Measurements from ENCODE around the gene ATP8A2. TPM values are rescaled to one million over a fixed set of nuclear protein-coding genes. Genes with fewer than 3 reads are reported as not detected.

Gene ATP8A2
- total RNA-seq, 5 donors from 2014 or later (not counting 1 experiment from before 2014, with no cell fraction given), result 0.39 to 0.85 (median 0.73) TPM

DNA sequence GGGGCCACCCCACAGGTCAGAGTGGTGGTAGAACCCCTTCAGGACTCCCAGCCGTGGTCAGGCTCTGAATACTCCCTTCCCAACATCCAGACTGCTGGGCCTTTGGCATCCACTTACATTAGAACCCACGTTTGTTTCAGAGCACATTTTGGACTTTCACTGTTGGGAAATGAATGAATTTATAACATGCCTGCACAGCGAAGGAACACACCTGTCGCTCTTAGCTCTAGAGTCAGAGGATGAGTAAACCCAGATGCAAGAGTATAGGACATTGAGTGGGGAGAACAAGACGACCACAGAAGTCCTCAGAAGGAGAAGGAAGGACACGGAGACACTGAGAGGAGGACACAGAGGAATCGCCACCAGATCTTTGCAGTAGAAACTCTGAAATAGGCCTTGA, 649.1 kb downstream of the ATP8A2 start:
- no peak overlapping the region for H3K4me3 Mint-ChIP-seq
- peaks cover 14 to 16% (median 16%) of the 10 kb centered on the region in 3 donors for H3K4me1 Mint-ChIP-seq
- no peak overlapping the region for H3K27ac ChIP-seq (ENCODE audit: low read length)
- no peak for ATAC-seq (replicated peaks in 1 of 4)
- no peak overlapping the region for H3K4me3 ChIP-seq (ENCODE audit: control insufficient read depth in 1 of 2, extremely low read depth in 1 of 2, low read length in 1 of 2)
- H3K9me3 Mint-ChIP-seq, result peaks cover 0 to 3% (median 0%) of the 10 kb centered on the region in 3 donors
- ChIA-PET CTCF (no interaction called here), POLR2A (no interaction called here)
- peaks cover 16% of the 10 kb centered on the region for H3K36me3 Mint-ChIP-seq
- peaks cover 0 to 3% of the 10 kb centered on the region in 2 experiments for H3K27me3 ChIP-seq (replicated peaks in 1 of 2; ENCODE audit: control insufficient read depth in 2 of 2, extremely low read depth in 1 of 2, insufficient read depth in 2 of 2, low read length in 1 of 2)
- no peak for DNase-seq
- no peak overlapping the region for H3K27ac Mint-ChIP-seq
- no peaks in the 10 kb centered on the region for H3K9me3 ChIP-seq
- H3K36me3 ChIP-seq (ENCODE audit: control insufficient read depth in 2 of 2, extremely low read depth in 1 of 2, insufficient read depth in 1 of 2, low read length in 1 of 2), result peaks cover 0 to 3% of the 10 kb centered on the region in 2 donors
- 91% methylated on average over 4 of the region's 7 CpGs for WGBS (ENCODE audit: insufficient coverage)
- peaks cover 2 to 19% of the 10 kb centered on the region in 2 experiments for H3K4me1 ChIP-seq (ENCODE audit: control insufficient read depth in 1 of 2, extremely low read depth in 1 of 2, insufficient read depth in 2 of 2, low read length in 2 of 2)
- H3K27me3 Mint-ChIP-seq, result peaks cover 0 to 3% of the 10 kb centered on the region in 2 donors

- Mint-ChIP-seq H3K9me3 (peaks cover 0 to 3% (median 0%) of the 10 kb centered on the region in 3 donors), H3K27me3 (peaks cover 0 to 3% of the 10 kb centered on the region in 2 donors), H3K4me1 (peaks cover 14 to 16% (median 16%) of the 10 kb centered on the region in 3 donors), H3K27ac (no peak overlapping the region), H3K4me3 (no peak overlapping the region), H3K36me3 (peaks cover 16% of the 10 kb centered on the region)
- ChIA-PET POLR2A (no interaction called here), CTCF (no interaction called here)
- Histone ChIP-seq H3K36me3 (ENCODE audit: control insufficient read depth in 2 of 2, extremely low read depth in 1 of 2, insufficient read depth in 1 of 2, low read length in 1 of 2) (peaks cover 0 to 3% of the 10 kb centered on the region in 2 donors), H3K27me3 (replicated peaks in 1 of 2; ENCODE audit: control insufficient read depth in 2 of 2, extremely low read depth in 1 of 2, insufficient read depth in 2 of 2, low read length in 1 of 2) (peaks cover 0 to 6% of the 10 kb centered on the region in 2 experiments), H3K9me3 (no peaks in the 10 kb centered on the region), H3K4me1 (ENCODE audit: control insufficient read depth in 1 of 2, extremely low read depth in 1 of 2, insufficient read depth in 2 of 2, low read length in 2 of 2) (peaks cover 2 to 16% of the 10 kb centered on the region in 2 experiments), H3K4me3 (ENCODE audit: control insufficient read depth in 1 of 2, extremely low read depth in 1 of 2, low read length in 1 of 2) (no peak overlapping the region), H3K27ac (ENCODE audit: low read length) (no peak overlapping the region)
- ATAC-seq (replicated peaks in 1 of 4) (no peak), DNase-seq (no peak)
- WGBS (ENCODE audit: insufficient coverage), result no CpG with 5 or more reads among the region's 2 CpGs
Observed at GRCh38 chr13:26021516-26021915, 649.7 kb downstream of the ATP8A2 start.

DNA sequence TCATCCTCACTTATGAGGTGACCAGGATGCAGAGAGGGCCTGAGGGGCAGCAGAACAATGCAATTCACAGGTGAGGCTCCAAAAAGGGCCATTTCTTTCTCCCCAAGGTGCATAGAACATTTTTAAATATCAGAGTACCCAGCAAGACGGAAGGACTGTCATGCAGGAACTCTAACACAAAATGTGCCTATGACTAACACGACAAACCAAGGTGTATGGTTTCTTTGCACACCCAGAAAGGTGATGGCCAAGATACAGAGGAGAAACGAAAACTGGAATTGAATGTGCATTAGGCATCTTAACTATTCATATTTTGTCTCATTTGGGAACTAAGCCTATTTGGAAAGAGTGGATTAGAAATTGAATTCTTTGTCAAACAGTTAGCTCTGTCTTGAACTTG, 650.2 kb downstream of the ATP8A2 start:
- Histone ChIP-seq H3K4me3 (ENCODE audit: control insufficient read depth in 1 of 2, extremely low read depth in 1 of 2, low read length in 1 of 2) (no peak overlapping the region), H3K36me3 (ENCODE audit: control insufficient read depth in 2 of 2, extremely low read depth in 1 of 2, insufficient read depth in 1 of 2, low read length in 1 of 2) (peaks cover 0 to 3% of the 10 kb centered on the region in 2 donors), H3K27ac (ENCODE audit: low read length) (no peak overlapping the region), H3K27me3 (replicated peaks in 1 of 2; ENCODE audit: control insufficient read depth in 2 of 2, extremely low read depth in 1 of 2, insufficient read depth in 2 of 2, low read length in 1 of 2) (peaks cover 0 to 6% of the 10 kb centered on the region in 2 experiments), H3K4me1 (ENCODE audit: control insufficient read depth in 1 of 2, extremely low read depth in 1 of 2, insufficient read depth in 2 of 2, low read length in 2 of 2) (peaks cover 2 to 12% of the 10 kb centered on the region in 2 experiments), H3K9me3 (no peaks in the 10 kb centered on the region)
- Mint-ChIP-seq H3K27me3 (peaks cover 0 to 3% of the 10 kb centered on the region in 2 donors), H3K36me3 (peaks cover 16% of the 10 kb centered on the region), H3K4me3 (no peak overlapping the region), H3K9me3 (peaks cover 0 to 3% (median 0%) of the 10 kb centered on the region in 3 donors), H3K4me1 (peaks cover 13 to 16% (median 14%) of the 10 kb centered on the region in 3 donors), H3K27ac (no peak overlapping the region)
- POLR2A ChIA-PET, result no interaction called here
- DNase-seq (no peak), ATAC-seq (replicated peaks in 1 of 4) (no peak)
- no CpG with 5 or more reads among the region's 3 CpGs for WGBS (ENCODE audit: insufficient coverage)
- CTCF ChIA-PET, result no interaction called here

DNA sequence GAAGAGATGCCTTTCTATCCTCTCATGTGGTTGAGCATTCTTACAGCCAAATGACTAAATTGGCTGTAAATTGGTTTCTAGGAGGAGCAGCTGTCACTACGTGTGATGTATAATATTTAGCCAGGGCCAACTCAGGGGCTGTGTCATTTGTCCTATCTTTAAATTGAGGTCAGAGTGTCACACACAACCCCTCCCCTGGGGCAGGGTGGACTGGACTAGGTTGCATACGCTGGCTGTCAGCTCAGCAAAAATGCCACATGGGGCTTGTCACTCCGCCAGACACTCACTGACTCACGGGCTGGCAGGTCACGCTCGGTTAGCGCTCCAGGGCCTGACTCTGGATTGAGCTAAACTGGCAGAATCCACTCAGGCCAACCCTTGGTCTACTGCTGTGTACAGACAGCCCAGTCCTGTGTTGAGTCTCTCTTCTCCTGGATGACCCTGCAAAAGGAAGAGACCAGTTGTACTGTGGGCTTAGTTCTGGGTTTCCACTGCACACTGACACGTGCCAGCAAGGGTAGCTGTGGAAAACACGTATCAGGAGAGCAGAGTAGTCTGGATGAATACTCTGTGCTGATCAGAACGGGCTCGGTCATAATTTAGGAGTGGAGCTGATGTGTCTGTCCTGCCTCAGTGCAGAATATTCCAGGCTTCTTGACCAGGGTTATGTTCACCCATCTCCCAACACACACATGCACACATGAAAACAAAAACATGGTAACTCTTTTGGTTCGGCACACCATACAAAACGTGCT, 650.9 kb downstream of the ATP8A2 start:
- H3K4me3 ChIP-seq (ENCODE audit: control insufficient read depth in 1 of 2, extremely low read depth in 1 of 2, low read length in 1 of 2), result no peak overlapping the region
- Mint-ChIP-seq H3K36me3 (peaks cover 16% of the 10 kb centered on the region), H3K9me3 (peaks cover 0 to 3% (median 0%) of the 10 kb centered on the region in 3 donors), H3K27ac (no peak overlapping the region), H3K27me3 (peaks cover 0 to 3% of the 10 kb centered on the region in 2 donors), H3K4me1 (peaks cover 5 to 8% (median 7%) of the 10 kb centered on the region in 3 donors), H3K4me3 (no peak overlapping the region)
- ATAC-seq (replicated peaks in 1 of 4), result no peak
- peaks cover 0 to 6% of the 10 kb centered on the region in 2 experiments for H3K27me3 ChIP-seq (replicated peaks in 1 of 2; ENCODE audit: control insufficient read depth in 2 of 2, extremely low read depth in 1 of 2, insufficient read depth in 2 of 2, low read length in 1 of 2)
- H3K36me3 ChIP-seq (ENCODE audit: control insufficient read depth in 2 of 2, extremely low read depth in 1 of 2, insufficient read depth in 1 of 2, low read length in 1 of 2), result peaks cover 0 to 3% of the 10 kb centered on the region in 2 donors
- H3K4me1 ChIP-seq (ENCODE audit: control insufficient read depth in 1 of 2, extremely low read depth in 1 of 2, insufficient read depth in 2 of 2, low read length in 2 of 2), result peaks cover 0 to 4% of the 10 kb centered on the region in 2 experiments
- WGBS (ENCODE audit: insufficient coverage), result 89% methylated on average over 8 of the region's 13 CpGs
- H3K27ac ChIP-seq (ENCODE audit: low read length), result no peak overlapping the region
- ChIA-PET POLR2A (no interaction called here), CTCF (interaction anchor here in 1 of 2 donors (1.3 kb wide), 1 partner anchor 14 kb away, joined by 3 read pairs; no protein-coding TSS in a partner anchor)
- no peak for DNase-seq
- no peaks in the 10 kb centered on the region for H3K9me3 ChIP-seq

GRCh38 chr13:26024558-26024957, 652.8 kb downstream of the ATP8A2 start:
- Mint-ChIP-seq H3K27ac (no peak overlapping the region), H3K9me3 (peaks cover 0 to 3% (median 0%) of the 10 kb centered on the region in 3 donors), H3K36me3 (peaks cover 16% of the 10 kb centered on the region), H3K27me3 (peaks cover 0 to 3% of the 10 kb centered on the region in 2 donors), H3K4me3 (no peak overlapping the region), H3K4me1 (no peaks in the 10 kb centered on the region)
- ChIA-PET CTCF (interaction anchor here in 1 of 2 donors (0.7 kb wide), 1 partner anchor 1689 kb away, joined by 11 read pairs; no protein-coding TSS in a partner anchor), POLR2A (interaction anchor here in 1 of 2 donors (0.7 kb wide), 1 partner anchor 315 kb away, joined by 16 read pairs; no protein-coding TSS in a partner anchor)
- WGBS (ENCODE audit: insufficient coverage), result 94% methylated on average over 5 of the region's 9 CpGs
- ATAC-seq (replicated peaks in 1 of 4) (no peak), DNase-seq (no peak)
- H3K27me3 ChIP-seq (replicated peaks in 1 of 2; ENCODE audit: control insufficient read depth in 2 of 2, extremely low read depth in 1 of 2, insufficient read depth in 2 of 2, low read length in 1 of 2), result peaks cover 0 to 6% of the 10 kb centered on the region in 2 experiments
- no peak overlapping the region for H3K4me3 ChIP-seq (ENCODE audit: control insufficient read depth in 1 of 2, extremely low read depth in 1 of 2, low read length in 1 of 2)
- no peak overlapping the region for H3K27ac ChIP-seq (ENCODE audit: low read length)
- H3K9me3 ChIP-seq, result no peaks in the 10 kb centered on the region
- H3K36me3 ChIP-seq (ENCODE audit: control insufficient read depth in 2 of 2, extremely low read depth in 1 of 2, insufficient read depth in 1 of 2, low read length in 1 of 2), result peaks cover 0 to 3% of the 10 kb centered on the region in 2 donors
- no peaks in the 10 kb centered on the region for H3K4me1 ChIP-seq (ENCODE audit: control insufficient read depth in 1 of 2, extremely low read depth in 1 of 2, insufficient read depth in 2 of 2, low read length in 2 of 2)

- H3K36me3 ChIP-seq (ENCODE audit: control insufficient read depth in 2 of 2, extremely low read depth in 1 of 2, insufficient read depth in 1 of 2, low read length in 1 of 2), result peaks cover 0 to 3% of the 10 kb centered on the region in 2 donors
- DNase-seq (no peak), ATAC-seq (replicated peaks in 1 of 4) (no peak)
- no peak overlapping the region for H3K4me3 ChIP-seq (ENCODE audit: control insufficient read depth in 1 of 2, extremely low read depth in 1 of 2, low read length in 1 of 2)
- H3K9me3 ChIP-seq, result no peaks in the 10 kb centered on the region
- no peak overlapping the region for H3K4me3 Mint-ChIP-seq
- peaks cover 0 to 3% of the 10 kb centered on the region in 2 donors for H3K27me3 Mint-ChIP-seq
- H3K27ac ChIP-seq (ENCODE audit: low read length), result no peak overlapping the region
- H3K27me3 ChIP-seq (replicated peaks in 1 of 2; ENCODE audit: control insufficient read depth in 2 of 2, extremely low read depth in 1 of 2, insufficient read depth in 2 of 2, low read length in 1 of 2), result peaks cover 0 to 6% of the 10 kb centered on the region in 2 experiments
- H3K36me3 Mint-ChIP-seq, result peaks cover 10% of the 10 kb centered on the region
- no peak overlapping the region for H3K27ac Mint-ChIP-seq
- 85% methylated on average over 11 of the region's 12 CpGs for WGBS (ENCODE audit: insufficient coverage)
- POLR2A ChIA-PET, result no interaction called here
- H3K4me1 ChIP-seq (ENCODE audit: control insufficient read depth in 1 of 2, extremely low read depth in 1 of 2, insufficient read depth in 2 of 2, low read length in 2 of 2), result no peaks in the 10 kb centered on the region
- H3K9me3 Mint-ChIP-seq, result peaks cover 0 to 3% (median 0%) of the 10 kb centered on the region in 3 donors
- CTCF ChIA-PET, result interaction anchor here in 1 of 2 donors (0.7 kb wide), 1 partner anchor 1688 kb away, joined by 11 read pairs; no protein-coding TSS in a partner anchor
- H3K4me1 Mint-ChIP-seq, result no peaks in the 10 kb centered on the region
Observed at GRCh38 chr13:26025196-26025595, 653.4 kb downstream of the ATP8A2 start.
